Measurements from ENCODE around the gene COX14. TPM values are rescaled to one million over a fixed set of nuclear protein-coding genes. Genes with fewer than 3 reads are reported as not detected.

The COX14 gene
- total RNA-seq, 4 donors from 2014 or later, result 40.6 to 135 (median 90.9) TPM

- intact Hi-C loops (cut with DNase I), result no loop called here
- 94% methylated on average over 5 of the region's 5 CpGs for WGBS, 2 donors
- no peak for DNase-seq
- Histone ChIP-seq H3K27ac (no peak overlapping the region), H3K36me3 (no peaks in the 10 kb centered on the region), H3K4me1 (peaks cover 0 to 4% of the 10 kb centered on the region in 2 donors), H3K4me3 (replicated peaks in 1 of 3) (no peak overlapping the region), H3K27me3 (no peaks in the 10 kb centered on the region), H3K9me3 (no peaks in the 10 kb centered on the region)
- no peak for TF ChIP-seq CTCF (IDR thresholded peaks at IDR 0.05)
- no peak for TF ChIP-seq POLR2A (IDR thresholded peaks at IDR 0.05)
These were observed 43.0 kb upstream of the COX14 start for GRCh38 chr12:50069069-50069468.

- H3K4me3 ChIP-seq (replicated peaks in 1 of 3), result no peak overlapping the region
- no peak for TF ChIP-seq POLR2A (IDR thresholded peaks at IDR 0.05)
- TF ChIP-seq CTCF (IDR thresholded peaks at IDR 0.05), result no peak
- H3K36me3 ChIP-seq, result no peaks in the 10 kb centered on the region
- intact Hi-C loops (cut with DNase I), result no loop called here
- no peak overlapping the region for H3K27ac ChIP-seq
- no peaks in the 10 kb centered on the region for H3K9me3 ChIP-seq
- WGBS, 2 donors, result 98 to 99% methylated on average over 3 of the region's 3 CpGs
- no peak for DNase-seq
- H3K27me3 ChIP-seq, result no peaks in the 10 kb centered on the region
- peaks cover 0 to 4% of the 10 kb centered on the region in 2 donors for H3K4me1 ChIP-seq
These were observed 42.5 kb upstream of the COX14 start for GRCh38 chr12:50069539-50069938.

- DNase-seq, result peak; percentile 69 to 81
- no peaks in the 10 kb centered on the region for H3K36me3 ChIP-seq
- no peak for TF ChIP-seq POLR2A (IDR thresholded peaks at IDR 0.05)
- peak; percentile 60 to 96 (median 82) for TF ChIP-seq CTCF (IDR thresholded peaks at IDR 0.05)
- H3K27ac ChIP-seq, result no peak overlapping the region
- intact Hi-C loops (cut with DNase I), result loop anchor here (5.0 to 10.0 kb wide), 3 partner anchors 103 to 293 kb away; no protein-coding TSS in a partner anchor
- H3K4me3 ChIP-seq (replicated peaks in 1 of 3), result no peak overlapping the region
- H3K9me3 ChIP-seq, result no peaks in the 10 kb centered on the region
- H3K4me1 ChIP-seq, result peaks cover 0 to 4% of the 10 kb centered on the region in 2 donors
- H3K27me3 ChIP-seq, result no peaks in the 10 kb centered on the region
- 39 to 49% methylated on average over 8 to 9 of the region's 9 CpGs for WGBS, 2 donors
These were observed 41.5 kb upstream of the COX14 start for GRCh38 chr12:50070314-50071060.

GRCh38 chr12:50072198-50072907 lies 39.7 kb upstream of the COX14 start:
- Histone ChIP-seq H3K9me3 (no peaks in the 10 kb centered on the region), H3K36me3 (no peaks in the 10 kb centered on the region), H3K4me1 (peaks cover 0 to 4% of the 10 kb centered on the region in 2 donors), H3K4me3 (replicated peaks in 1 of 3) (no peak overlapping the region), H3K27me3 (no peaks in the 10 kb centered on the region), H3K27ac (no peak overlapping the region)
- 68 to 69% methylated on average over 9 to 10 of the region's 10 CpGs for WGBS, 2 donors
- DNase-seq, result no peak
- TF ChIP-seq POLR2A (IDR thresholded peaks at IDR 0.05) (no peak), CTCF (IDR thresholded peaks at IDR 0.05) (no peak)
- intact Hi-C loops (cut with DNase I), result loop anchor here (5.0 to 10.0 kb wide), 3 partner anchors 105 to 295 kb away; no protein-coding TSS in a partner anchor

GRCh38 chr12:50073206-50073605 lies 38.8 kb upstream of the COX14 start:
- intact Hi-C loops (cut with DNase I), result loop anchor here (5.0 to 10.0 kb wide), 3 partner anchors 106 to 296 kb away; no protein-coding TSS in a partner anchor
- Histone ChIP-seq H3K27me3 (no peaks in the 10 kb centered on the region), H3K4me3 (replicated peaks in 1 of 3) (no peak overlapping the region), H3K9me3 (no peaks in the 10 kb centered on the region), H3K4me1 (peaks cover 0 to 4% of the 10 kb centered on the region in 2 donors), H3K36me3 (no peaks in the 10 kb centered on the region), H3K27ac (no peak overlapping the region)
- TF ChIP-seq CTCF (IDR thresholded peaks at IDR 0.05) (no peak), POLR2A (IDR thresholded peaks at IDR 0.05) (no peak)
- WGBS, 2 donors, result 84 to 89% methylated on average over 5 to 7 of the region's 7 CpGs
- no peak for DNase-seq

Data from thyroid gland (tissue), 4 donors.